K562 (cell line): Measurements from ENCODE around the gene CCDC85C.

Experiments used
- EP300 ChIP-seq: IDR thresholded peaks from 2 replicates; pipeline ENCODE4 v1.6.1; 2012; ENCODE audit warnings: low read length, improper control_type of control experiment
- GTF2F1 ChIP-seq: IDR thresholded peaks from 2 replicates; pipeline ENCODE4 v1.6.1; 2011; ENCODE audit warnings: low read depth, low read length, improper control_type of control experiment
- ZKSCAN1 ChIP-seq: fragments of 150-350 bp; IDR thresholded peaks from 2 replicates; pipeline ENCODE4 v1.6.1; 2016; ENCODE audit warnings: low read depth, low read length
- ZNF449 ChIP-seq: fragments of 250-450 bp; sonication (Bioruptor Pico); IDR thresholded peaks from 2 replicates; pipeline ENCODE4 v1.8.0; 2022; ENCODE audit warnings: moderate library complexity, mild to moderate bottlenecking, inconsistent platforms

- TF ChIP-seq ZNF449 (CRISPR knock-in tag) (no peak), EP300 (no peak), GTF2F1 (no peak), ZKSCAN1 (no peak)
Measured at GRCh38 chr14:99516156-99516870, 87.7 kb downstream of the CCDC85C start.
